IMR-90 (cell line): ENCODE results near the gene OXER1. TPM values are rescaled to one million over a fixed set of nuclear protein-coding genes. Genes with fewer than 3 reads are reported as not detected.

Experiments used
- ATAC-seq: fragments of 200-7000 bp; cut with Tn5 transposase; 2 replicates; pipeline ENCODE4 v1.9.1; 2020; ENCODE audit warnings: low read depth, mild to moderate bottlenecking, moderate library complexity
- BruUV-seq: library from RNA; stranded (reverse); fragments of 400-500 nt; replicated peaks from 2 replicates; lab custom pipeline; 2021; lab: Mats Ljungman, UMichigan
- CTCF ChIA-PET: fragments of 300-600 bp; formaldehyde crosslinking; extraction: SDS; loops from one replicate; lab custom pipeline; 2021; ENCODE audit warnings: antibody characterized with exemption; lab: Yijun Ruan, JAX
- POLR2A ChIA-PET: fragments of 300-600 bp; sonication (Branson Sonifier 250); formaldehyde crosslinking; loops from one replicate; lab custom pipeline; 2022; ENCODE audit warnings: antibody characterized with exemption; ENCODE audit not compliant: unreplicated experiment; lab: Charles Lee
- DNase-seq: peaks from one replicate; pipeline ENCODE4 v3.0.0; 2013
- H2AFZ ChIP-seq: replicated peaks from 2 replicates; pipeline ENCODE3; 2013; ENCODE audit warnings: low read length, mild to moderate bottlenecking; ENCODE audit not compliant: poor library complexity
- H2AK5ac ChIP-seq: 2 replicates; pipeline ENCODE4 v1.6.1; 2013; ENCODE audit warnings: low read depth, low read length, inconsistent platforms
- H2AK9ac ChIP-seq: replicated peaks from 2 replicates; pipeline ENCODE3; 2013; ENCODE audit warnings: mild to moderate bottlenecking, low read depth, low read length, moderate library complexity; ENCODE audit not compliant: poor library complexity
- H2BK120ac ChIP-seq: 2 replicates; pipeline ENCODE4 v1.6.1; 2013; ENCODE audit warnings: low read depth, low read length, inconsistent platforms
- H2BK15ac ChIP-seq: 3 replicates; pipeline ENCODE4 v1.6.1; 2013; ENCODE audit warnings: low read depth, low read length, inconsistent platforms
- H2BK20ac ChIP-seq: 2 replicates; pipeline ENCODE4 v1.6.1; 2013; ENCODE audit warnings: low read depth, mild to moderate bottlenecking, inconsistent platforms, low read length, moderate library complexity
- H2BK5ac ChIP-seq: 2 replicates; pipeline ENCODE4 v1.6.1; 2013; ENCODE audit warnings: mild to moderate bottlenecking, low read depth, low read length, inconsistent platforms; ENCODE audit not compliant: poor library complexity, severe bottlenecking
- H3K14ac ChIP-seq: replicated peaks from 2 replicates; pipeline ENCODE4 v1.6.1; 2013; ENCODE audit warnings: low read depth, low read length, inconsistent platforms
- H3K18ac ChIP-seq: 2 replicates; pipeline ENCODE4 v1.6.1; 2013; ENCODE audit warnings: low read depth, low read length, control low read depth
- H3K23ac ChIP-seq: 2 replicates; pipeline ENCODE4 v1.6.1; 2013; ENCODE audit warnings: low read depth, low read length, inconsistent platforms
- H3K27ac ChIP-seq: 2 replicates; pipeline ENCODE4 v1.5.1; 2013; ENCODE audit warnings: mild to moderate bottlenecking, control low read depth, low read length; ENCODE audit not compliant: insufficient read depth
- H3K27me3 ChIP-seq: 2 replicates; pipeline ENCODE4 v1.6.1; 2013; ENCODE audit warnings: low read length; ENCODE audit not compliant: control insufficient read depth, insufficient read depth
- H3K36me3 ChIP-seq: 2 replicates; pipeline ENCODE4 v1.6.1; 2013; ENCODE audit warnings: low read length, mixed read lengths; ENCODE audit not compliant: control insufficient read depth, insufficient read depth
- H3K4ac ChIP-seq: 2 replicates; pipeline ENCODE4 v1.6.1; 2013; ENCODE audit warnings: low read depth, low read length, inconsistent platforms
- H3K4me1 ChIP-seq: 2 replicates; pipeline ENCODE4 v1.6.1; 2013; ENCODE audit warnings: low read length, mixed read lengths; ENCODE audit not compliant: control insufficient read depth, insufficient read depth
- H3K4me2 ChIP-seq: 2 replicates; pipeline ENCODE4 v1.6.1; 2013; ENCODE audit warnings: low read depth, mild to moderate bottlenecking, control low read depth, low read length, moderate library complexity
- H3K4me3 ChIP-seq: 2 replicates; pipeline ENCODE4 v1.5.1; 2013; ENCODE audit warnings: low read depth, mild to moderate bottlenecking, control low read depth, low read length, moderate library complexity; ENCODE audit not compliant: insufficient read depth
- H3K56ac ChIP-seq: 2 replicates; pipeline ENCODE4 v1.6.1; 2013; ENCODE audit warnings: low read length, inconsistent platforms; ENCODE audit not compliant: insufficient read depth; ENCODE audit errors: extremely low read depth
- H3K79me1 ChIP-seq, 2 experiments: 2 replicates each; pipeline ENCODE4 v1.6.1; 2013; ENCODE audit warnings: low read length in 2 of 2, inconsistent platforms in 1 of 2, low read depth in 1 of 2
- H3K9ac ChIP-seq: 2 replicates; pipeline ENCODE4 v1.6.1; 2013; ENCODE audit warnings: low read depth, low read length, control low read depth
- H3K9me1 ChIP-seq: 2 replicates; pipeline ENCODE4 v1.6.1; 2013; ENCODE audit warnings: low read length, inconsistent platforms; ENCODE audit not compliant: insufficient read depth
- H3K9me3 ChIP-seq: 2 replicates; pipeline ENCODE4 v1.6.1; 2013; ENCODE audit warnings: low read length; ENCODE audit not compliant: control insufficient read depth, insufficient read depth
- H4K20me1 ChIP-seq: 2 replicates; pipeline ENCODE4 v1.6.1; 2013; ENCODE audit warnings: low read length, inconsistent platforms; ENCODE audit not compliant: insufficient read depth
- H4K5ac ChIP-seq: 2 replicates; pipeline ENCODE4 v1.6.1; 2013; ENCODE audit warnings: mild to moderate bottlenecking, low read depth, low read length, control low read depth
- H4K8ac ChIP-seq, 2 experiments: 2 replicates each; pipeline ENCODE4 v1.6.1; 2013; ENCODE audit warnings: low read depth in 2 of 2, low read length in 2 of 2, control low read depth in 1 of 2, inconsistent platforms in 1 of 2
- H4K91ac ChIP-seq: 2 replicates; pipeline ENCODE4 v1.6.1; 2013; ENCODE audit warnings: low read depth, low read length, inconsistent platforms; ENCODE audit not compliant: insufficient read depth
- BHLHE40 ChIP-seq: fragments of 150-350 bp; IDR thresholded peaks from 2 replicates; pipeline ENCODE4 v1.6.1; 2016; ENCODE audit warnings: mild to moderate bottlenecking, low read depth, low read length
- FOS ChIP-seq: fragments of 150-350 bp; IDR thresholded peaks from 2 replicates; pipeline ENCODE4 v1.6.1; 2016; ENCODE audit warnings: low read depth, low read length
- NFE2L2 ChIP-seq: fragments of 150-350 bp; IDR thresholded peaks from 2 replicates; pipeline ENCODE4 v1.6.1; 2016; ENCODE audit warnings: low read depth, mild to moderate bottlenecking, low read length
- POLR2A ChIP-seq: IDR thresholded peaks from 2 replicates; pipeline ENCODE4 v1.6.1; 2012; ENCODE audit warnings: mild to moderate bottlenecking, low read depth, low read length
- RAD21 ChIP-seq: IDR thresholded peaks from 2 replicates; pipeline ENCODE4 v1.6.1; 2012; ENCODE audit warnings: low read length, improper control_type of control experiment
- WGBS, 2 experiments: methylation state at CpG; one replicate each; pipeline versions ENCODE4 v1.1.5 to v1.1.7; 2013; ENCODE audit warnings: missing lambda C conversion rate in 2 of 2; ENCODE audit not compliant: insufficient read length in 1 of 2; ENCODE audit errors: extremely low coverage in 2 of 2; 5-methylcytosine and 5-hydroxymethylcytosine counted together
- dilution Hi-C: fragments of 300-500 bp; cut with HindIII; formaldehyde crosslinking; loops from one replicate; pipeline ENCODE4 v1.14.3; 2018; ENCODE audit warnings: low sequenced_read_pairs; ENCODE audit not compliant: unreplicated experiment
- in situ Hi-C: fragments of 300-500 bp; cut with MboI; formaldehyde crosslinking; loops from 3 replicates; pipeline ENCODE4 v1.14.3; 2019; ENCODE audit warnings: low sequenced_read_pairs, inconsistent platforms, mixed read lengths
- intact Hi-C: fragments of 100-400 bp; cut with micrococcal nuclease; formaldehyde crosslinking; loops from 2 replicates; pipeline ENCODE4 v1.10.0; 2022
- polyA plus RNA-seq, 3 experiments: library from polyadenylated mRNA; depleted of rRNA; stranded (reverse); fragments of >200 nt; gene quantifications; 2 replicates each; pipeline ENCODE4 v1.2.3, GENCODE V29; 2012; ENCODE audit warnings: low replicate concordance in 1 of 3
- total RNA-seq: library from RNA; depleted of rRNA; stranded (reverse); fragments of >200 nt; gene quantifications from 2 replicates; pipeline ENCODE4 v1.2.3, GENCODE V29; 2012

OXER1 gene
- total and polyA plus RNA-seq, 2 of the 4 experiments (the other 2 are of a cell fraction) = not detected

DNA sequence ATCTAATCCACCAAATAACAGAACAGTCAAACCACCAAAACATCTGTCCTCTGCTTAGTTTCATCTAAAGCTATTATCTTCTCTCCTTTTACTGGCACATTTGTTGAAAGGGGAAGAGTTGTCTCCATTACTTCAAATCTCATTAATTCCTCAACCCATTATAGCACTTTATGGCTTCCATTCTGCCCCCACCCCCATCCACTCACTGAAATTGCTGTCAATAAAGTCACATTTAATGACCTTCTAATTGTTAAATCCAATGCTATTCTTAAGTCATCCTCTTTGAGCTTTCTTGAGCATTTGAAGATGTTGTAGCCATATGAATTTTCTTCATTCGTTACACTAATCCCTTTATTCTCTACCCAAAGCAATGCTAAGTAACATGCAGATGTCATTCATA is 5.2 kb downstream of the OXER1 start:
- H2AFZ ChIP-seq = no peak overlapping the region
- H3K27ac ChIP-seq = no peak overlapping the region
- no peak for TF ChIP-seq RAD21
- TF ChIP-seq POLR2A = no peak
- TF ChIP-seq NFE2L2 = no peak
- no peak for TF ChIP-seq BHLHE40
- no peak for TF ChIP-seq FOS
- H3K14ac ChIP-seq = no peak overlapping the region
- no peaks in the 10 kb centered on the region for H3K4me1 ChIP-seq
- no peaks in the 10 kb centered on the region for H4K20me1 ChIP-seq
- no peak overlapping the region for H3K18ac ChIP-seq
- no peak for DNase-seq
- no peaks in the 10 kb centered on the region; the same call in 1 of the 2 replicates for H3K36me3 ChIP-seq
- H3K9me1 ChIP-seq = peaks cover 6% of the 10 kb centered on the region; the same call in 1 of the 2 replicates
- no peaks in the 10 kb centered on the region for H3K79me1 ChIP-seq
- H3K9ac ChIP-seq = no peak overlapping the region
- no peak overlapping the region for H2AK9ac ChIP-seq
- H4K8ac ChIP-seq = no peak overlapping the region
- H2BK15ac ChIP-seq = no peak overlapping the region
- intact Hi-C loops = no loop called here
- in situ Hi-C loops = no loop called here
- no peaks in the 10 kb centered on the region for H3K9me3 ChIP-seq
- ATAC-seq = no peak
- no peak overlapping the region for H3K23ac ChIP-seq
- H2AK5ac ChIP-seq = no peak overlapping the region
- H4K91ac ChIP-seq = no peak overlapping the region
- no peak overlapping the region for H4K5ac ChIP-seq
- no peak overlapping the region for H3K4me3 ChIP-seq
- ChIA-PET POLR2A (no interaction called here), CTCF (no interaction called here)
- no peak overlapping the region for H3K4ac ChIP-seq
- H2BK120ac ChIP-seq = no peak overlapping the region
- H3K56ac ChIP-seq = no peak overlapping the region
- H3K27me3 ChIP-seq = no peaks in the 10 kb centered on the region; the same call in 1 of the 2 replicates
- no peak overlapping the region for H2BK20ac ChIP-seq
- BruUV-seq = no TSS peak
- dilution Hi-C loops = no loop called here
- H3K4me2 ChIP-seq = no peak overlapping the region
- H2BK5ac ChIP-seq = no peak overlapping the region
- no CpG with 5 or more reads among the region's 1 CpG for WGBS, 2 experiments
